Forelimb muscle (tissue), 1 donor: ENCODE results near the gene HEXIM2. TPM values are rescaled to one million over a fixed set of nuclear protein-coding genes. Genes with fewer than 3 reads are reported as not detected.

Source experiments
- DNase-seq: peaks from one replicate; pipeline ENCODE4 v3.0.0-alpha.2; 2013; ENCODE audit warnings: low read depth
- polyA plus RNA-seq: library from polyadenylated mRNA; unstranded; fragments of 120-200 nt; gene quantifications from one replicate; pipeline ENCODE4 v1.2.1, GENCODE V29; 2013; ENCODE audit not compliant: insufficient read length

The HEXIM2 gene
- polyA plus RNA-seq, 1 donor: 6.7 TPM

DNA sequence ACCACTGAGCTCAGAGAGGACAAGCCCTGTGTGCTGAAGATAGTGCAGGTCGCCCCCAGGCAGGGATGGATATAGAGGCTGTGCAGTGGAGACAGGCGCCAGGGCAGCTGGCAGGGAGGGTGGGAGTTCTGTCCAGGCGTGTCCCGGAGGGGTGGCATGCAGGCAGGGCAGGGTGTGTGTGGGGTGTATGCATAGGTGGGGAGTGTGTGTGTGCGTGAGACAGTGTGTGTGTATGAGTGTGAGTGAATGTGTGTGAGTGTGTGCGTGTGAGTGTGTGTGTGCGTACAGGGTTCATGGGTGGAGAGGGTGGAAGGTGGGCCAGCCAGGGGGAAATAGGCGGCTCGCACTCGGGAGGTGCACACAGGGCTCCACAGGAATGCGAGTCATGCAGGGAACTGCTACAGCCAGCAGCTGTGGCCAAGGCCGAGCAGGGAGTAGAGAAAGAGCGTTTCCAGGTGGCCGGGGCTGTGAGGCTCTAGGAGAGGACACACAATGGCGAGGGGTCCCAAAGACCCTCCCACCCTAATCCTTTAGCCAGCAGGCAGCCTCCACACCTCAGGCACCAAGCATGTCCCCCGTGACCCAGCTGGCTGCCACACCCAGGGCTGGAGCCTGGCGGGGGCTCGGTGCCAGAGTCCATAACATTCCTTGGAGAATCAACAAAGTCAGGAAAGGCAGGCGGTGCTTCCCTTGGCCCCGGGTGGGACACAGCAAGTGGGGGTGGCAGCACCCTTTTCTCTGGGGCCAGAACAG lies 34.0 kb upstream of the HEXIM2 start:
- DNase-seq: no peak

DNA sequence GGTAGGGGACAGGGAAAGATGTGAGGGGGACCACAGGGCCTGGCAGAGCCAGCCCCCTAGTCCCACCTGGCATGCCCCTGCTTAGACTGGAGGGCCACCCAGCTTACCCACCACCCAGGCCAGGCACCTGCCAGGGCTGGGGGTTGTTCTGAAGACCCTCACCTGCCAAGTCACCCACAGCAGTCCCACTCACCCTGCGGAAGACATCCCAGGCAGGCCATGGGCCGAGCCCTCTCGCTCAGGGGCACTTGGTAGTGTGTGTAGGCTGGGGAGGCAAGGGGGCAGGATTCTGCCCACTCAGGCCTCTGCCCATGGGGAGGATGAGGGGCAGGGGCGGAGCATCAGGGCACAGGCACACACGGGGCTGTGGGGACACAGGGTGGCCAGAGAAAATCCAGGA lies 33.3 kb upstream of the HEXIM2 start:
- DNase-seq: no peak

DNA sequence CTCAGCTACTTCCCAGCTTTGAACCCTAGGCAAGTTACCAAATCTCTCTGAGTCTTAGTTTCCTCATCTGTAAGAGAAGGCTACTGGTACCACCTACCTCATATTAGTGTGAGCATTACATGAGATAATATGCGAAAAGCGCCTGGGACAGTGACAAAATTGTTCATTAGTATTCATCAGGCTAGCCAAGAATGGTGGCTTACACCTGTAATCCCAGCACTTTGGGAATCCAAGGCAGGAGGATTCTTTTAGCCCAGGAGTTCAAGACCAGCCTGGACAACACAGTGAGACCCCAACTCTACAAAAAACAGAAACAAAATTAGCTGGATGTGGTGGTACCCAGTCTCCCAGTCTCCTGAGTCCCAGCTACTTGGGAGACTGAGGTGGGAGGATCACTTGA lies 32.7 kb upstream of the HEXIM2 start:
- no peak for DNase-seq

DNA sequence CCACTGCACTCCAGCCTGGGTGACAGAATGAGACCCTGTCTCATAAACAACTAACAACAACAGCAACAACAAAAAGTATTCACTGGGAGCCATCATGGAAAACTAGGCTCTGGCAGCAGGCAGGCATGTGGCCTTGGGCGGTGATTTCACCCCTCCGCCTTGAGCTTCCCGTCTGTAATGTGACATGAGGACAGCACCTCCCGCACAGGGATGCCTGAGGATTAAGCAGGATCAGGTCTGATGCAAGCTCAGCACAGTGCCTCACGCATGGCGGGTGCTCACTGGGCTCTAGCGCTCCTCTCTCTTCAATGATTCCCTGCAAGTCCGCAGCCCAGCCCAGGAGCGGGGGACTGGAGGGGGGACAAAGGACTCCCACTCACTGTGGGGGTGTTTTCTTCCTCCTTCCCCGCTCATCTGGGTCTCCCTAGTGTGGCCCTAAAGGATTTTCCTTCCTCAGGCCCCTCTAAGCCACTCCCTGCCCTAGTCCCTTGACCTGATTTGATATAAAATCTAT lies 32.2 kb upstream of the HEXIM2 start:
- no peak for DNase-seq

DNA sequence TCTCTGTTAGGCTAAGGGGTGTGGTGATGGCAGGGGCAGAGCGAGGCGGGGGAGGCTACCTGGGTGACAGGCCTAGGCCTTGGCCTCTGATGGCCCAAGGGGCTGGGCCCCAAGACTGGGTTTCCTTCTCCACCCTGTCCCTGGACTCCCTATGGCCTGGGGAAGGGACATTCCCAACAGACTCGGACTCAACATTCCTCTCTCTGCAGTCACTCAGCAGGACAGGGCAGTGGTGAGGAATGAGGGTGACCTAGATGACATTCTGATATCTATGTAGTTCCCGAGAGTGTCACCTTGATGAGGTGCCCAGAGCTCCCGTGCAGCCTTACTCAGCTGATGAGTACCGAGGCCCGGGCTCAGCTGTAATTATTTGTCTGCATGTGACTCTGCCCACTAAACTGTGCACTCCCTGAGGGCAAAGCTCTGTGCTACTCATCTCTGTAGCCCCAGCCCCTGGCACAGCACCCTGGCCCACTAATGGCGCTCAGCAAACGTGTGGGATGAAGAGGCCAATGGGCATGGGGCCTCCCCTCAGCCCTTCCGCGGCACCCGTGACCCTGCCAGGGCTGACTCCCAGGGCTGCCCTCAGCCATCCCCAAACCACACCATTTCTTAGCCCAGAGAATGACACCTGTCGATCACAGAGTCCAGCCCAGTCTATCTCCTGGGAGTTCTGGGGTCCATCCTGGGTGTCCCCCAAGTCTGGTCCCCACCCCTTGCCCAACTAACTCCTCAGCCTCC lies 31.6 kb upstream of the HEXIM2 start:
- DNase-seq: no peak

DNA sequence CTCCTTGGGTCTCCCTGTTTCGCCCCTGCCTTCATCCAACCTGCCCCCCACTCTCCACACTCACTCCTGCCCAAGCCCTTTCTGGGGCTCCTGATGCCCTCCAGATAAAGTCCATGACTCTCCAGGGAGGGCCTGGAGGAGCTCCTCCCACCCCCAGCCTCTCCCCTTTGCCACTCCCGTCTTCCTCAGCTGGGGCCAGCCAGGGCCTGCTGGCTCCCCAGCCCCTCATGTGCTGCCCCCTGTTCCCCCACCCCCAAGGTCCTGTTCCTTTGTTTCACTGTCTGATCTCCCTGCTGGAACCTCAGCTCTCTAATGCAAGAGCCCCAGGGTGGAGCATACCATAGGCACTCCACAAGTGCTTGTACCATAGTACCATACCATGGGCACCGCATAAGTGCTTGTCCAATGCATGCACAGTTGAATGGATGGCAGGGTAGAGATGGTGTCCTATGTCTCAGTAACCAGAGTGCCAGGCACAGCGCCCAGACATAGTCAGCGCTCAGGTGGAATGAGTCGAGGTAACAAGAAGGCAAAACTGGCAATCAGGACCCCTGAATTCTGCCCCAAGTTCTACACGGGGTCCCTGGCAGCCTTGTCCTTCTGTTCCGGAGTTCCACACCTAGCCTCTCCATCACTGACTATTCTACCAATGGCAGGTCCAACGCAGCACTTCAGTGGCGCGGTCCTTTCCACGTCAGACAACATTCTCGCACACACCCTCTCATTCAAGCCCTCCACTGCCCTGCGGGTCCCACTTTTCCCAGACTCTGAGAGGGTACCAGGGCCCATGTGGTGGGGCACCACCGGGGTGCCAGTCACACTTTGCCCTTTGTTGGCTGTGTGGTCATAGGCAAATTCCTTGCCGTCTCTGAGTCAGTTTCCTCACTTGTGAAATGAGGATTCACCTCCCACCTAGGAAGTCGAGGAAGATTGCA lies 30.7 kb upstream of the HEXIM2 start:
- no peak for DNase-seq

DNA sequence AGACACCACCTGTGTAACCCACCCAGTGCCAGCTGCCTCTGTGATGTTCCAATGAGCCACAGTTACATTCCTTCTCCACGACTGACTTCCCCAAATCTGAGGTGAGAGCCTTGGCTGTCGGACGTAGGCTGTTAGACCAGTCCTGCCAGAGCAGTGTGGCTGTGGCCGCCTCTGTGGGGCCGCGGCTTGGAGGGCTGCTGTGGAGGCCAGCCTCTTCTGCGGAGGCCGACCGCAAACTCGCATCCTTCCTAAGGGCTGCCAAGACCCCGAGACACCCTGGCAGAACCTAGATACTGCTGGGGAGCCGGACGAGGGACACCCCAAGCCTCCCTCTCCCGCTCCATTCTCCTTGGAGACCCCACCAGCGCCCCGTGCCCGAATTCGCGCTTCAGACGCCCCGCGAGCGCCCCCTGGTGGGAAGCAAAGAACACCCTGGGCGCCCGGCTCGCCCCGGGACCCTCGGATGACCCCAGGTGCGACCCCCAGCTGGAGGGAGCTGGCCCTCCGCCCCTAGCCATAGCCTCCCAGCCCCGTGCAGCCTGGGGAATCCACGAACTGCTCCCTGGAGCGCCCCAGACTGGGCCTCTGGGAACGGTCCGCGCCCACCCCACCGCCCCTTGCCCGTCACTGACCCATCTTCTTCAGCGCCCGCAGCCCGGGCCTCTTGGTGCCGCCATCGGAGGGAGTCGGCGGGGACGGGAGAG lies 29.9 kb upstream of the HEXIM2 start:
- no peak for DNase-seq

DNA sequence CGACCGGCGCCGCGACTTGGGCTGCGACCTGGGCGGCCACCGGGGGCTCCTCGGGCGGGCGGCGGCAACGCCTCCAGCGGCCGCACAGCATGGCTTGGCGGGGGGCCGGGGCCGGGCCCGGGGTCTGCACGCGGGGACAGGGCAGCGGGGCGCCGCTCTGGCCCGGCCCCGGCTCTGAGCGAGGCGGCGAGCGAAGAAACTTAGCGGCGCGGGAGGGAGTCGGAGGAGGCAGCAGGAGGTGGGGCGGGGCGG lies 29.4 kb upstream of the HEXIM2 start, which contains the start of gene PLCD3:
Gene PLCD3 (minus strand): TSS at position 196 of the 252 bp plus-strand sequence. CDS start 105 bp downstream, at position 91.
- DNase-seq: no peak

DNA sequence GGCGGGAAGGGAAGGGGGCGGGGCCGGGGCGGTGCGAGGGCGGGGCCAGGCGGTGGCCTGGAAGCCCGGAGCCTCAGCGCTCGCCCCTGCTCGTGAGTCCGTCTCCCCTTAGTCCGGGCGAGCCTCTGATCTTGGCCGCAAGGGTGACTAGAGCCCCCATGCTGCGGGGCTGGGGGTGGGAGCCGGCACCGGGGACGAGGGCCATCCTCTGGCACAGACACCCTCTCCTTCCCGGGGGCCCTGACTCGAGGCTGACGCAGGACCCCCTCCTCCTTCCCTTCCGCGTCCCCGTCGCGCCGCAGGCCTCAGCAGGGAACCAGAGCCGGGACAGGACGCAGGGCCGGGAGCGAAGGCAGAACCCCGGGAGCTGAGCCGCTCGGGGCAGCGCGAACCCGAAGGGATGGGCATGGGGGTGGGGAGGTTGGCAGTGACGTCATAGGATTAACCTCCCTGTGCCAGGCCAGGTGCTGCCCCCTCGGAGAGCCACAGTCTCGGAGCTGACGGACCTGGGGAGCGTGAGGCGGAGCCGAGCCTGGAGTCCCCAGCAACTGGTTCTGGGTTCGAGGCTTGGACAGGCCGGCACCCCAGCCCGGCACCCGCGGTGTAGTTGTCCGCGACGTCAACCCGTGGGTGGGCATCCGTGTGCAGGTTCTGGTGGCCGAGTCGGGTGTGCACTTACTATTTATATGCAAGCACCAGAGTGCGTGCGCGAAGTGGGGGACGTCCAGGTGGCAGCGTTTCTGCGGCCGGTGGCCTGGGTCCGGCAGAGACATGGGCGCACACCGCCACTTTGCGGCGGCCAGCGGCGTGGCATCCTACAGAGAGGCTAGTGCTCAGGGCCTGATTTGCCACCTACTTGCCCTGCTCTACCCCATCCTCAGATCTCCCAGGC lies 28.9 kb upstream of the HEXIM2 start:
- DNase-seq: no peak

DNA sequence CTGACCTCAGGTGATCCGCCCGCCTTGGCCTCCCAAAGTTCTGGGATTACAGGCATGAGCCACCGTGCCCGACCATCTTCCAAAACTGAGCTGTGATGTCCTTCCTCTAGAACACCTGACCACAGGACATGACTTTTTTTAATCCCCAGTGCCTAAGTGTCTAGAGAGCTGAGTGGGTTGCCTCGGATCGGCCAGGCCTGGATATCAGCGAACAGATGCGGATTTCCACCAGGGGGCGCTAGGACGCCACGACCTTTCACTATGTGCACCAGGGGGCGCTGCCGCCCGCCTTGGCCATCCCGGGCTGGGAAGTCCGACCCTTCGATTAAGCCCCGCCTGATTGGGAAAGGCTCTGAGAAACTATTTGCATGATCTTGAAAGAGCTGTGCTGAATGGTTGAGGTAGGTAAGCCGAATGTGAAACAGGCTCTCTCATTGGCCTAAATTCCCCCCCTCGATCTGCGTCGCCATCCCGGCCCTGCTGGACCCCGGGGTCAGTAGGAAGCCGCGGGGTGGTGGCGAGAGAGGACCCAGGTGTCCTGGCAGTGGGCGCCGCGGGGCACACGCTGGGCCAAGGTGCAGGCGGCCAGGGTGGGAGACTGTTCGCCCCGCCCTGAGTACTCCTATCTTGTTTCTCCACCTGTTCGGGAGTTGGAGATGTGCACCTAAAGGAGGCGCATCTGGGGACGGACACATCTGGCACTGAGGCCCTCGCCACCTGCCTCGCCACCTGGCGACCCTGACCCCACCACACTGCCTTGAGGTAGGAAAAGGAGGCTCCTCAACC lies 26.3 kb upstream of the HEXIM2 start, which contains the start of gene ACBD4:
Gene ACBD4 (plus strand): TSS at position 496 of the 786 bp plus-strand sequence. CDS start 458 bp downstream, outside the sequence.
- peak; percentile 96 for DNase-seq

DNA sequence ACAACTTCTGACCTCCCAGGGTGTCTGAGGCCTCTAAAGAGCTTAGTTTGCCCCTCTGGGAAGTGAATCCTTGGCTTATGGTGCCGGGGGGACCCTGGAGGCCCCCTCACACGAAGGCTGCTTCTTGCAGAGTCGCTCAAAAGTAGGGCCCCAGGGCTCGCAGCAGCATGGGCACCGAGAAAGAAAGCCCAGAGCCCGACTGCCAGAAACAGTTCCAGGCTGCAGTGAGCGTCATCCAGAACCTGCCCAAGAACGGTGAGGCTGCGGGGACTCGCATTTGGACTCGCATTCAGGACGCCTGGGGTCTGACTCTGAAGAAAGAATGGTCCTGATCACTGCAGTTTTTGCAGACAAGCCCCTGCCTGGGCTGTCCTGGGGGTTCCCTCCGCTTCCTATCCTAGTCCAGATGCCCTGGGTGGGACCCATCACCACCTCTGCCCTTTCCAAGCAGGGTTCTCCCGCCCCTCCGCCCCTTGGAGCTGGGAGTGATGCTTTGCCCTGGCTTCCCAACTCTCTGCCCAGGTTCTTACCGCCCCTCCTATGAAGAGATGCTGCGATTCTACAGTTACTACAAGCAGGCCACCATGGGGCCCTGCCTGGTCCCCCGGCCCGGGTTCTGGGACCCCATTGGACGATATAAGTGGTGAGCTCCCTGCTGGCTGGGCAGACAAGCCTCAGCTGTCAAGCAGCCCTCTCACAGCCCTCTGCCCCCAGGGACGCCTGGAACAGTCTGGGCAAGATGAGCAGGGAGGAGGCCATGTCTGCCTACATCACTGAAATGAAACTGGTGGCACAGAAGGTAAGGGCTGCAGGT lies 25.5 kb upstream of the HEXIM2 start:
- DNase-seq: no peak

DNA sequence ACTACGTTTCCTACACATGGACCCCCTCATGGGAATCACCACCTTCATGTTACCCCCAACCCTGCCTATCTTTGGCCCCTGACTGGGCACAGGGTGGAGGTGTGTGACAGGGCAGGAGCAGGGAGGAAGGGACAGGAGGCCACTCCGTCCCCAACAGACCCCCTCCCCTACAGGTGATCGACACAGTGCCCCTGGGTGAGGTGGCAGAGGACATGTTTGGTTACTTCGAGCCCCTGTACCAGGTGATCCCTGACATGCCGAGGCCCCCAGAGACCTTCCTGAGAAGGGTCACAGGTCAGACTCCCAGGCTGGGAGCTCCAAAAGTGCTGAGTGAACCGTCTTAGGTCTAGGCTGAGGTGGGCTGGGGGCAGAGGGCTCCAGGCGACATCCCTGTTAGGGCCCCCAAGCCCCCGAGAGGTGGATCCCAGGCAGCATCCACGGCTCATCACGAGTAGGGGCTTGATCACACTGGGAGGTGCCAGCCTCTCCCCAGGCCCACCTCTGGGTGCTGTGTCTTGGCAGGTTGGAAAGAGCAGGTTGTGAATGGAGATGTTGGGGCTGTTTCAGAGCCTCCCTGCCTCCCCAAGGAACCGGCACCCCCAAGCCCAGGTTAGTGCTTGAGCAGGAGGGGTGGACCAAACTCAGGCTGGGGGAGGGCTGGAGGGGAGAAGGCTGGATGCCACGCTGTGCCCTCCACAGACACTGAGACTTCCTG lies 24.7 kb upstream of the HEXIM2 start:
- DNase-seq: no peak

DNA sequence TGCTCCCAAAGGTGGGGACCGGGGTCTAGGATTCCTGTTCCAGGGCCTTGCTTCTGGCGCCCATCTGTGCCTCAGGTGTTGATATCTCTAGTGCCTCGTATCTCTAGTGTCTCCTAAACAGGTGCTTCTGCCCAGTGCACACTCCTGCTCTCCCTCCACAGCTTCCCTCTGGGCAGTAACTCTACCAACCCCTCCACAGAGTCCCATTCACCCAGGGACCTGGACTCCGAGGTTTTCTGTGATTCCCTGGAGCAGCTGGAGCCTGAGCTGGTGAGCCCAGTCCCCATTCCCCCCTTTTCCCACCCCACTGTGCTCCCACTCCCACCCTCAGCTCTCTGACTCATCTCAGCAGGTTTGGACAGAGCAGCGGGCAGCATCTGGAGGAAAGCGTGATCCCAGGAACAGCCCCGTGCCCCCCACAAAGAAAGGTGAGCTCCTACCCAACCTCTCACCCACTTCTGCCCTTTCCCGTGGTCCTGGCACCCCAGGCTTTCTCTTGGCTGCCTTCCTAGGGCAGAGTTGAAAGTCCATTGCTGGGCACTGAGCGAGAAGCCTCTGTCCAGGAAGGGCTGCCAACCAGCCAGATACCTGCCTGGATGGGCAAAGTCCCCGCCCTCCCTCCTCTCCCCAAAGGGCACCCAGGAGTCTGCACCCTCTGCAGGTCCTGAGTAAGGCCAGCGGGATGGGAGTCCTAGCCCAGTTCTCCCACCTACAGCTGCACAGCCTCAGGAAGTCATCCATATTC lies 23.9 kb upstream of the HEXIM2 start:
- no peak for DNase-seq

DNA sequence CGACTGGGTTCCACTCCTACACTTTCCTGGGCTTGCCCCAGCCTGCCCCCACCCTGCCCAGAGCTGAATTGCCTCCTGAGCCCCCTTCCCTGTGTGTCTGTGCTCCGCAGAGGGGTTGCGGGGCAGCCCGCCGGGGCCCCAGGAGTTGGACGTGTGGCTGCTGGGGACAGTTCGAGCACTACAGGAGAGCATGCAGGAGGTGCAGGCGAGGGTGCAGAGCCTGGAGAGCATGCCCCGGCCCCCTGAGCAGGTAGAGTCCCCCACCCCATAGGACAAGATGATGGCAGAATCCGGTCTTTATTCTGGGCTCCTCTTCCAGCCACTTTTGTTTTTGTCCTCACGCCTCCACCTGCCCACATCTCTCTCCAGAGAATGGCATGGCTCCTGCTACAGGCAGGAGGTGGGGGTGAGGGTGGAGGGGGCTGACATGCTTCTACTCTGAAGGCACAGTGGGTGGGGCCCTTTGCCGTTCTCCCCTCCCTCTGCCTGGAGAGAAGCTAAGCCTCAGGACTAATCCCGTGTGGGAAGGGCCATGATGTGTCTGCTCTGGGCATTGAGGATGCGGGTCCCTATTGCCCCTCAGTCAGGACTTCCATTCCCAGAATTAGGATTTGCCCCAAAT lies 22.7 kb upstream of the HEXIM2 start:
- DNase-seq: no peak

DNA sequence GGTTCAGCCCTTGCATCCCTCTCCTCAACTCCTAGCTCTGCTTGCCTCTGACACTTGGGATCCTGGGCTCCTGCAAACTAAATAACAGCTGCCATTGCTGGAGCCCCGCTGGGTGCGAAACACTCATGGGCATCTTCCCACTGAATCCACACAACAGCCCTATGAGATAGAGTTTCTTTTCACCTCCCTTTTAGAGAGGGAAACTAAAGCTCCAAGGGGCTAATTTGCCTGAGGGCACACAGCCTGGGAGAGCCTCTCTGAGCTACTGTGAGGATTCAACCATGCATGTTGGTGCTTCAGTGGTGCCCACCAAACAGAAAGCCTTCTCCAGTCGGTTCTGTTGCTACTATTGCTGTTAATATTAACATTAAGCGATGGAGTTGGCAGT lies 22.1 kb upstream of the HEXIM2 start:
- no peak for DNase-seq

DNA sequence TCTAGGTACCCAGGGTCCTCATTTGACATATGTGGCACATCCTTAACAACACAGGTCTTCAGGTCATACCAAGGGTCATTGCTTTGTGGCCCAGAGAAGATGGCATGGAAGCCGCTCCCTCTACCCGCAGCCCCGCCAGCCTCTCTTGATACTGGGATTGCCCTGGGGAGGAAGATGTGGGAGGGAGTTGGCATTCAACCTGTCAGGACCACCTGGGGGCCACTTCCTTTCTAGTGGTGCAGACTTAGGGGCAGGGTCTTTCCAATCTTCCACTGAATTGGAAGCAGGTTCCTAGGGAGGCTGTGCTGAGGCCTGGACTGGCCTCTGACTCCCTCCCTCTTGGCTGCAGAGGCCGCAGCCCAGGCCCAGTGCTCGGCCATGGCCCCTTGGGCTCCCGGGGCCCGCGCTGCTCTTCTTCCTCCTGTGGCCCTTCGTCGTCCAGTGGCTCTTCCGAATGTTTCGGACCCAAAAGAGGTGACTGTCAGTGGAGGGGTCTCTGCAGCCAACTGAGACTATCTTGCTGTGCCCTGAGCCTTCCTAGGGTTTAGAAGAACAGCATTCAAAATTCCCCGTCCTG lies 18.5 kb upstream of the HEXIM2 start:
- DNase-seq: no peak
